H1 (cell line): ENCODE measurements around the gene PCDHAC2. TPM values are rescaled to one million over a fixed set of nuclear protein-coding genes. Genes with fewer than 3 reads are reported as not detected.

ENCODE experiments used
- BCL11A ChIP-seq, 2 experiments: IDR thresholded peaks; one replicate each; pipeline ENCODE4 v1.6.1; 2011; ENCODE audit warnings: low read depth in 2 of 2, low read length in 2 of 2, mild to moderate bottlenecking in 2 of 2
- CBX5 ChIP-seq: fragments of 300-800, 300-1000 bp; sonication (generic); IDR thresholded peaks from 2 replicates; pipeline ENCODE4 v1.7.1; 2016; ENCODE audit warnings: antibody characterized with exemption, low read length, low read depth
- CEBPB ChIP-seq: IDR thresholded peaks from 2 replicates; pipeline ENCODE4 v1.6.1; 2012; ENCODE audit warnings: low read depth, low read length
- CHD7 ChIP-seq: fragments of 300-600 bp; sonication (generic); IDR thresholded peaks from 2 replicates; pipeline ENCODE4 v1.7.1; 2012; ENCODE audit warnings: low read length, moderate library complexity, mild to moderate bottlenecking, inconsistent platforms; ENCODE audit not compliant: insufficient replicate concordance
- HDAC2 ChIP-seq, 2 experiments: fragments of 300-600 bp in 1 of 2; sonication (generic) in 1 of 2; IDR thresholded peaks; 2 replicates each; pipeline ENCODE4 v1.6.1; 2011 to 2012; ENCODE audit warnings: low read depth in 2 of 2, low read length in 2 of 2, mild to moderate bottlenecking in 2 of 2, moderate library complexity in 2 of 2, borderline replicate concordance in 1 of 2, inconsistent platforms in 1 of 2
- POU5F1 ChIP-seq: IDR thresholded peaks from 2 replicates; pipeline ENCODE4 v1.6.1; 2011; ENCODE audit warnings: low read depth, mild to moderate bottlenecking, low read length, moderate library complexity
- RBBP5 ChIP-seq: IDR thresholded peaks from 2 replicates; pipeline ENCODE4 v1.7.1; 2012; ENCODE audit warnings: low read depth, mild to moderate bottlenecking, inconsistent platforms, low read length, moderate library complexity, borderline replicate concordance
- SUZ12 ChIP-seq: fragments of 200-600 bp; sonication (generic); IDR thresholded peaks from 2 replicates; pipeline ENCODE4 v1.6.1; 2012; ENCODE audit warnings: mild to moderate bottlenecking, inconsistent platforms, low read length, moderate library complexity, mixed read lengths
- TAF1 ChIP-seq: IDR thresholded peaks from 2 replicates; pipeline ENCODE4 v1.6.1; 2011; ENCODE audit warnings: mild to moderate bottlenecking, low read depth, low read length
- TCF12 ChIP-seq: IDR thresholded peaks from 2 replicates; pipeline ENCODE4 v1.6.1; 2011; ENCODE audit warnings: low read depth, mild to moderate bottlenecking, low read length
- polyA plus RNA-seq, 7 experiments: library from polyadenylated mRNA; depleted of rRNA in 3 of 7; stranded (reverse) in 5 of 7; unstranded in 2 of 7; fragments of >200 nt in 5 of 7; fragments of 200-250 nt in 2 of 7; gene quantifications; 1 replicate in 5 of 7; 2 replicates in 1 of 7; 4 replicates in 1 of 7; pipeline versions ENCODE4 v1.2.1 to v1.2.3, GENCODE V29; 2011 to 2013; ENCODE audit warnings: missing spikeins in 2 of 7, mixed read lengths in 2 of 7
- total RNA-seq: library from RNA; stranded (reverse); fragmentation: NEBNext Ultra II Directional; extraction: Animal tissue kit (Norgen Biotek cat#: 25700); gene quantifications from 2 replicates; pipeline ENCODE4 v1.2.1, GENCODE V29; 2021

Gene PCDHAC2
- total and polyA plus RNA-seq, 2 of the 8 experiments (the other 6 are each of a cell fraction or from before 2014, with no cell fraction given): 3.7 to 5.0 TPM

- TF ChIP-seq BCL11A (IDR thresholded peaks at IDR 0.05; ENCODE audit: low read depth in 2 of 2, low read length in 2 of 2): peak; percentile 60 to 90
- TF ChIP-seq SUZ12: no peak
- peak; percentile 62; the same call in 1 of the 2 replicates for TF ChIP-seq TAF1
- TF ChIP-seq CEBPB: 0 out of 2 replicates have a peak, but pooled peaks have one; percentile 2
- TF ChIP-seq RBBP5: 0 out of 2 replicates have a peak, but pooled peaks have one; percentile 74
- peak; percentile 79; the same call in 1 of the 2 replicates for TF ChIP-seq TCF12
- no peak for TF ChIP-seq CBX5
- peak; percentile 96 for TF ChIP-seq POU5F1
- TF ChIP-seq HDAC2 (IDR thresholded peaks at IDR 0.05; ENCODE audit: borderline replicate concordance in 1 of 2, low read depth in 2 of 2, low read length in 2 of 2): peak in 1 of 2 experiments; percentile 97; a peak in 1 of 4 replicates
- TF ChIP-seq CHD7: peak; percentile 82
Measured at GRCh38 chr5:141001844-141002604, 35.7 kb downstream of the PCDHAC2 start (continued).
